IMR-90 (cell line): ENCODE results near the gene MRPL21. TPM values are rescaled to one million over a fixed set of nuclear protein-coding genes. Genes with fewer than 3 reads are reported as not detected.

Source experiments
- ATAC-seq: fragments of 200-7000 bp; cut with Tn5 transposase; 2 replicates; pipeline ENCODE4 v1.9.1; 2020; ENCODE audit warnings: low read depth, mild to moderate bottlenecking, moderate library complexity
- BruUV-seq: library from RNA; stranded (reverse); fragments of 400-500 nt; replicated peaks from 2 replicates; lab custom pipeline; 2021; lab: Mats Ljungman, UMichigan
- CTCF ChIA-PET: fragments of 300-600 bp; formaldehyde crosslinking; extraction: SDS; loops from one replicate; lab custom pipeline; 2021; ENCODE audit warnings: antibody characterized with exemption; lab: Yijun Ruan, JAX
- POLR2A ChIA-PET: fragments of 300-600 bp; sonication (Branson Sonifier 250); formaldehyde crosslinking; loops from one replicate; lab custom pipeline; 2022; ENCODE audit warnings: antibody characterized with exemption; ENCODE audit not compliant: unreplicated experiment; lab: Charles Lee
- DNase-seq: peaks from one replicate; pipeline ENCODE4 v3.0.0; 2013
- H2AFZ ChIP-seq: replicated peaks from 2 replicates; pipeline ENCODE3; 2013; ENCODE audit warnings: low read length, mild to moderate bottlenecking; ENCODE audit not compliant: poor library complexity
- H2AK5ac ChIP-seq: 2 replicates; pipeline ENCODE4 v1.6.1; 2013; ENCODE audit warnings: low read depth, low read length, inconsistent platforms
- H2AK9ac ChIP-seq: replicated peaks from 2 replicates; pipeline ENCODE3; 2013; ENCODE audit warnings: mild to moderate bottlenecking, low read depth, low read length, moderate library complexity; ENCODE audit not compliant: poor library complexity
- H2BK120ac ChIP-seq: 2 replicates; pipeline ENCODE4 v1.6.1; 2013; ENCODE audit warnings: low read depth, low read length, inconsistent platforms
- H2BK15ac ChIP-seq: 3 replicates; pipeline ENCODE4 v1.6.1; 2013; ENCODE audit warnings: low read depth, low read length, inconsistent platforms
- H2BK20ac ChIP-seq: 2 replicates; pipeline ENCODE4 v1.6.1; 2013; ENCODE audit warnings: low read depth, mild to moderate bottlenecking, inconsistent platforms, low read length, moderate library complexity
- H2BK5ac ChIP-seq: 2 replicates; pipeline ENCODE4 v1.6.1; 2013; ENCODE audit warnings: mild to moderate bottlenecking, low read depth, low read length, inconsistent platforms; ENCODE audit not compliant: poor library complexity, severe bottlenecking
- H3K14ac ChIP-seq: replicated peaks from 2 replicates; pipeline ENCODE4 v1.6.1; 2013; ENCODE audit warnings: low read depth, low read length, inconsistent platforms
- H3K18ac ChIP-seq: 2 replicates; pipeline ENCODE4 v1.6.1; 2013; ENCODE audit warnings: low read depth, low read length, control low read depth
- H3K23ac ChIP-seq: 2 replicates; pipeline ENCODE4 v1.6.1; 2013; ENCODE audit warnings: low read depth, low read length, inconsistent platforms
- H3K27ac ChIP-seq: 2 replicates; pipeline ENCODE4 v1.5.1; 2013; ENCODE audit warnings: mild to moderate bottlenecking, control low read depth, low read length; ENCODE audit not compliant: insufficient read depth
- H3K27me3 ChIP-seq: 2 replicates; pipeline ENCODE4 v1.6.1; 2013; ENCODE audit warnings: low read length; ENCODE audit not compliant: control insufficient read depth, insufficient read depth
- H3K36me3 ChIP-seq: 2 replicates; pipeline ENCODE4 v1.6.1; 2013; ENCODE audit warnings: low read length, mixed read lengths; ENCODE audit not compliant: control insufficient read depth, insufficient read depth
- H3K4ac ChIP-seq: 2 replicates; pipeline ENCODE4 v1.6.1; 2013; ENCODE audit warnings: low read depth, low read length, inconsistent platforms
- H3K4me1 ChIP-seq: 2 replicates; pipeline ENCODE4 v1.6.1; 2013; ENCODE audit warnings: low read length, mixed read lengths; ENCODE audit not compliant: control insufficient read depth, insufficient read depth
- H3K4me2 ChIP-seq: 2 replicates; pipeline ENCODE4 v1.6.1; 2013; ENCODE audit warnings: low read depth, mild to moderate bottlenecking, control low read depth, low read length, moderate library complexity
- H3K4me3 ChIP-seq: 2 replicates; pipeline ENCODE4 v1.5.1; 2013; ENCODE audit warnings: low read depth, mild to moderate bottlenecking, control low read depth, low read length, moderate library complexity; ENCODE audit not compliant: insufficient read depth
- H3K56ac ChIP-seq: 2 replicates; pipeline ENCODE4 v1.6.1; 2013; ENCODE audit warnings: low read length, inconsistent platforms; ENCODE audit not compliant: insufficient read depth; ENCODE audit errors: extremely low read depth
- H3K79me1 ChIP-seq, 2 experiments: 2 replicates each; pipeline ENCODE4 v1.6.1; 2013; ENCODE audit warnings: low read length in 2 of 2, inconsistent platforms in 1 of 2, low read depth in 1 of 2
- H3K9ac ChIP-seq: 2 replicates; pipeline ENCODE4 v1.6.1; 2013; ENCODE audit warnings: low read depth, low read length, control low read depth
- H3K9me1 ChIP-seq: 2 replicates; pipeline ENCODE4 v1.6.1; 2013; ENCODE audit warnings: low read length, inconsistent platforms; ENCODE audit not compliant: insufficient read depth
- H3K9me3 ChIP-seq: 2 replicates; pipeline ENCODE4 v1.6.1; 2013; ENCODE audit warnings: low read length; ENCODE audit not compliant: control insufficient read depth, insufficient read depth
- H4K20me1 ChIP-seq: 2 replicates; pipeline ENCODE4 v1.6.1; 2013; ENCODE audit warnings: low read length, inconsistent platforms; ENCODE audit not compliant: insufficient read depth
- H4K5ac ChIP-seq: 2 replicates; pipeline ENCODE4 v1.6.1; 2013; ENCODE audit warnings: mild to moderate bottlenecking, low read depth, low read length, control low read depth
- H4K8ac ChIP-seq, 2 experiments: 2 replicates each; pipeline ENCODE4 v1.6.1; 2013; ENCODE audit warnings: low read depth in 2 of 2, low read length in 2 of 2, control low read depth in 1 of 2, inconsistent platforms in 1 of 2
- H4K91ac ChIP-seq: 2 replicates; pipeline ENCODE4 v1.6.1; 2013; ENCODE audit warnings: low read depth, low read length, inconsistent platforms; ENCODE audit not compliant: insufficient read depth
- RCOR1 ChIP-seq: IDR thresholded peaks from 2 replicates; pipeline ENCODE4 v1.6.1; 2012; ENCODE audit warnings: mild to moderate bottlenecking, low read length, improper control_type of control experiment; ENCODE audit not compliant: insufficient replicate concordance
- WGBS, 2 experiments: methylation state at CpG; one replicate each; pipeline versions ENCODE4 v1.1.5 to v1.1.7; 2013; ENCODE audit warnings: missing lambda C conversion rate in 2 of 2; ENCODE audit not compliant: insufficient read length in 1 of 2; ENCODE audit errors: extremely low coverage in 2 of 2; 5-methylcytosine and 5-hydroxymethylcytosine counted together
- dilution Hi-C: fragments of 300-500 bp; cut with HindIII; formaldehyde crosslinking; loops from one replicate; pipeline ENCODE4 v1.14.3; 2018; ENCODE audit warnings: low sequenced_read_pairs; ENCODE audit not compliant: unreplicated experiment
- in situ Hi-C: fragments of 300-500 bp; cut with MboI; formaldehyde crosslinking; loops from 3 replicates; pipeline ENCODE4 v1.14.3; 2019; ENCODE audit warnings: low sequenced_read_pairs, inconsistent platforms, mixed read lengths
- intact Hi-C: fragments of 100-400 bp; cut with micrococcal nuclease; formaldehyde crosslinking; loops from 2 replicates; pipeline ENCODE4 v1.10.0; 2022
- polyA plus RNA-seq, 3 experiments: library from polyadenylated mRNA; depleted of rRNA; stranded (reverse); fragments of >200 nt; gene quantifications; 2 replicates each; pipeline ENCODE4 v1.2.3, GENCODE V29; 2012; ENCODE audit warnings: low replicate concordance in 1 of 3
- total RNA-seq: library from RNA; depleted of rRNA; stranded (reverse); fragments of >200 nt; gene quantifications from 2 replicates; pipeline ENCODE4 v1.2.3, GENCODE V29; 2012
- TF ChIP-seq, protein P1 (sequence below): fragments of 150-350 bp; IDR thresholded peaks from 2 replicates; pipeline ENCODE4 v1.6.1; 2016; ENCODE audit warnings: low read depth, mild to moderate bottlenecking, low read length, moderate library complexity, borderline replicate concordance

MRPL21 gene
- total and polyA plus RNA-seq, 2 of the 4 experiments (the other 2 are of a cell fraction), result 19.2 to 26.3 TPM

DNA sequence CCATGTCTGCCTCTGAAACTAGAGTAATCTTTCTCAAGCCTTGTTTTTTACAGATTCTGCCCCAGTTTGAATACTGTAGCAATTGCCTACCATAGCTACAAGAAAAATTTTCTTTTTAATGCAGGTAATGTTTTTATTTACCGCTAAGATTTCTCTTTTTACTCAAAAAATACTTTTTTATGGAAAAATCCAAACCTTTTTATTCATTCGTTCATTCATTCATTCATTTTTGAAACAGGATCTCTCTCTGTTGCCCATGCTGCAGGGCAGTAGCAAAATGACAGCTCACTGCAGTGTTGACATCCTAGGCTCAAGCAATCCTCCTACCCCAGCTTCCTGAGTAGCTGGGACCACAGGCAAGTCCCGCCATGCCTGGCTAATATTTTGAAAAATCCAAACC lies 59.3 kb downstream of the MRPL21 start:
- Histone ChIP-seq H3K23ac (no peak overlapping the region), H2BK15ac (no peak overlapping the region), H3K4ac (no peak overlapping the region), H3K4me1 (peaks cover 10% of the 10 kb centered on the region), H4K5ac (no peak overlapping the region), H3K27me3 (peaks cover 19% of the 10 kb centered on the region), H3K9me3 (no peaks in the 10 kb centered on the region), H3K56ac (no peak overlapping the region), H4K20me1 (peaks cover 7% of the 10 kb centered on the region), H2BK20ac (no peak overlapping the region), H3K79me1 (peaks cover 7 to 24% of the 10 kb centered on the region in 2 experiments; a peak in 3 of 4 replicates), H3K4me3 (no peak overlapping the region), H3K9me1 (no peaks in the 10 kb centered on the region), H3K9ac (no peak overlapping the region), H4K8ac (no peak overlapping the region), H4K91ac (no peak overlapping the region), H2BK5ac (no peak overlapping the region), H3K36me3 (no peaks in the 10 kb centered on the region), H2AK5ac (no peak overlapping the region), H2BK120ac (no peak overlapping the region), H3K27ac (no peak overlapping the region), H2AFZ (peak overlapping the region; percentile 90), H3K4me2 (no peak overlapping the region), H3K14ac (no peak overlapping the region), H3K18ac (no peak overlapping the region), H2AK9ac (no peak overlapping the region)
- dilution Hi-C loops (no loop called here), in situ Hi-C loops (no loop called here), intact Hi-C loops (loop anchor here (5.0 kb wide), 1 partner anchor 168 kb away; the partner anchor contains the start of gene MRGPRF)
- ChIA-PET CTCF (no interaction called here), POLR2A (no interaction called here)
- TF ChIP-seq, protein P1, sequence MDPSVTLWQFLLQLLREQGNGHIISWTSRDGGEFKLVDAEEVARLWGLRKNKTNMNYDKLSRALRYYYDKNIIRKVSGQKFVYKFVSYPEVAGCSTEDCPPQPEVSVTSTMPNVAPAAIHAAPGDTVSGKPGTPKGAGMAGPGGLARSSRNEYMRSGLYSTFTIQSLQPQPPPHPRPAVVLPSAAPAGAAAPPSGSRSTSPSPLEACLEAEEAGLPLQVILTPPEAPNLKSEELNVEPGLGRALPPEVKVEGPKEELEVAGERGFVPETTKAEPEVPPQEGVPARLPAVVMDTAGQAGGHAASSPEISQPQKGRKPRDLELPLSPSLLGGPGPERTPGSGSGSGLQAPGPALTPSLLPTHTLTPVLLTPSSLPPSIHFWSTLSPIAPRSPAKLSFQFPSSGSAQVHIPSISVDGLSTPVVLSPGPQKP, result no peak
- no peak for TF ChIP-seq RCOR1
- no peak for DNase-seq
- WGBS, 2 experiments, result 100% methylated on average over 1 of the region's 3 CpGs
- BruUV-seq, result no TSS peak
- ATAC-seq, result no peak
